ENCODE results near the gene PRPF8.

DNA sequence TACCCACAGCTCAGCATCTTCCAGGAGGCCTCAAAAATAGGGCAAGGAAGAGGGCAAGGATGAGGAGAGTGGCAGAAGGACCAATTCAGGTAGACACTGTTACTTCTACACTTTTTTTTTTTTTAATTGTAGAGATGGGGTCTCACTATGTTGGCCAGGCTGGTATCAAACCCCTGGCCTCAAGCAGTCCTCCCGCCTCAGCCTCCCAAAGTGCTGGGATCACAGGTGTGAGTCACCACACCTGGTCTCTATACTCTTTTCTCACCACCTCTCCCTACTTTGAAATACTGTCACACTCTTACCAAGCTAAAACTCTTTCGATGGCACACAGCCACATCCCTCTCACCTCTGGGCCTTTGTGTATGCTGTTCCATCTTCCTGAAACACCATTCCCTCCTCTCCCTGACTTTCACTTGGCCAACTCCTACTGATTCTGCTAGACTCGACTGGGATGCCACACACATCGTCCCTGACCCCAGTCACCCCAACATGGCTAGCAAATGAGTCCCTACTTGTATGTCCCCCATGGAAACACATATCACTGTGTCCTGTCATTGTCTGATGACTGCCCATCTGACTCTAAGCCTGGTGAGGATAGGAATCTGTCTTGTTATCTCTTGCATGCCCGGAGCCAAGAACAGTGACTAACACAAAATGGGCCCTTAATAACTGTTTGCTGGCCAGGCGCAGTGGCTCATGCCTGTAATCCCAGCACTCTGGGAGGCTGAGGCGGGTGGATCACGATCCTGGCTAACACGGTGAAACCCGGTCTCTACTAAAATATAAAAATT is 48.8 kb downstream of the PRPF8 start:
- TF ChIP-seq POLR2A (IDR thresholded peaks at IDR 0.05), result no peak
- TF ChIP-seq, protein P1, sequence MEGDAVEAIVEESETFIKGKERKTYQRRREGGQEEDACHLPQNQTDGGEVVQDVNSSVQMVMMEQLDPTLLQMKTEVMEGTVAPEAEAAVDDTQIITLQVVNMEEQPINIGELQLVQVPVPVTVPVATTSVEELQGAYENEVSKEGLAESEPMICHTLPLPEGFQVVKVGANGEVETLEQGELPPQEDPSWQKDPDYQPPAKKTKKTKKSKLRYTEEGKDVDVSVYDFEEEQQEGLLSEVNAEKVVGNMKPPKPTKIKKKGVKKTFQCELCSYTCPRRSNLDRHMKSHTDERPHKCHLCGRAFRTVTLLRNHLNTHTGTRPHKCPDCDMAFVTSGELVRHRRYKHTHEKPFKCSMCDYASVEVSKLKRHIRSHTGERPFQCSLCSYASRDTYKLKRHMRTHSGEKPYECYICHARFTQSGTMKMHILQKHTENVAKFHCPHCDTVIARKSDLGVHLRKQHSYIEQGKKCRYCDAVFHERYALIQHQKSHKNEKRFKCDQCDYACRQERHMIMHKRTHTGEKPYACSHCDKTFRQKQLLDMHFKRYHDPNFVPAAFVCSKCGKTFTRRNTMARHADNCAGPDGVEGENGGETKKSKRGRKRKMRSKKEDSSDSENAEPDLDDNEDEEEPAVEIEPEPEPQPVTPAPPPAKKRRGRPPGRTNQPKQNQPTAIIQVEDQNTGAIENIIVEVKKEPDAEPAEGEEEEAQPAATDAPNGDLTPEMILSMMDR (IDR thresholded peaks at IDR 0.05), result no peak
- no peak for TF ChIP-seq EP300 (IDR thresholded peaks at IDR 0.05)
- TF ChIP-seq POLR2AphosphoS5 (IDR thresholded peaks at IDR 0.05), result no peak
